ENCODE data around the gene TMEM132E.

TMEM132E gene

DNA sequence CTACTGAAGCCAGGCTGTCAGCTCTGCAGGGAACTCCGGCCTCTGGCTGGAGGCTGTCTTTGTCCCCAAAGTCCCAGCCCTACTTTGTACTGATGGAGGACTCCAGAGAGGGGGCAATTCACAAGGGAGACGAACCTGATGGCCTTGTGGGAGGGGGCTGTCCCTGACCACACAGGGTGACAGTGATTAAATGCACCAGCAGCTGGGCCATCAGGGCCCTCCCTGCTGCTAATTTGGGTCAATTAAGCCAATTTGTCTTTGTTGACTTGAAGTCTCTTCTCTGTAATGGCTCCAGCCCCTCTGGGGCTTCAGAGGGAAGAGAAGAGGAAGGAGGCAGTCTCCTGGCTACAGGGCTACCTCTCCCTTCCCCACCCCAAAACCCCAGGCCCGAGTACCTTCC lies 22.0 kb downstream of the TMEM132E start:
- DNase-seq (ENCODE audit: low read depth in 2 of 2), result no peak

DNA sequence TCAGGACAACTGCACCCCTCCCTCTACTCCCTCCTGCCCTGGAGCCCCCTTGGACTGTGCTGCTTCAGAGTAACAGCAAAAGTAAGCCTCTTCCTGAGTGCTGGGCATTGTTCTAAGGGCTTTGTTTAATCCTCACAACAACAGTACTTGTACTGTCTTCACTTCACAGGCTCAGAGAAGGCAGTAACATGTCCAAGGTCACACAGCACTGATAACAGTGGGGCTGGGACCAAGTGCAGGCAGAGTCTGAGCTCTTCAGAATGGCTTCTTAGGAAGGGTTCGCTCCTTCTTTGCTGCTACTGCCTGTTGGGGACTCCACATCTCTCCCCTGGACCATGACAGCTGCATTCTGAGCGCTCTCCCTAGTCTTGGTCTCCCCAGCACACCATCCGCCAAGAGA lies 24.6 kb downstream of the TMEM132E start:
- DNase-seq (ENCODE audit: low read depth in 2 of 2), result no peak

DNA sequence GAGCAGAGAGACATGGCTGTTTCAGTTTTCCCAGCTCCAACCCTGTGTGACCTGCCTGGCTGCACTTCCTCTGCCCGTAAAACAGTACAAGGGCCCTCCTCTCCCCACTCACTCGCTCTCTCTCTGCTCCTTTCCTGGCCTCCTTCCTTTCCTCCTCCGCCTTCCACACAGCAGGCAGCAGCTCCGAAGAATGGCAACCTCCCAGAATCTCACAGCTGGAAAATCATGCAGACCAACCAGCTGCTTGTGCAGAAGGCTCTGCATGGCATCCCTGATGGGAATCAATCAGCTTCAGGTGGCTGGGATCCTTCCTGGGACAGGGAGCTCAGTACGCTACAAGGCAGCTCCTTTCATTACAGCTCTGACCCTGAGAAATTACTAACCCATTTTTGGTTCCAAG lies 27.4 kb downstream of the TMEM132E start:
- DNase-seq (ENCODE audit: low read depth in 2 of 2), result no peak

DNA sequence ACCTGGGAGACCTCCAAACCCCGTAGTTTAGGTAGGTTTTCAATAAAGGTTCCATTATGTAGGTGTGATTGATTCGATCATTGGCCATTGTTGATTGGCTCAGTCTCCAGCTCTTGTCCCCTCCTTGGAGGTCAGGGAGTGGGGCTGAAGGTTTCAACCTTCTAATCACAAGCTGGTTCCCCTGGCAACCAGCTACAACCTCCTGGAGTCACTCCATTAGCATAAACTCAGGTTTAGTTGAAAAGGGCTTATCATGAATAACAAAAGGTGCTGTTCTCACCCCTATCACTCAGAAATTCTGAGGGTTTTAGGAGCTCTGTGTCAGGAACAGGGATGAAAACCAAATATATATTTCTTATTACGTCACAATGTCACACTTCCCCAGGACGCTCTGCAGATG lies 28.5 kb downstream of the TMEM132E start:
- no peak for DNase-seq (ENCODE audit: low read depth in 2 of 2)

DNA sequence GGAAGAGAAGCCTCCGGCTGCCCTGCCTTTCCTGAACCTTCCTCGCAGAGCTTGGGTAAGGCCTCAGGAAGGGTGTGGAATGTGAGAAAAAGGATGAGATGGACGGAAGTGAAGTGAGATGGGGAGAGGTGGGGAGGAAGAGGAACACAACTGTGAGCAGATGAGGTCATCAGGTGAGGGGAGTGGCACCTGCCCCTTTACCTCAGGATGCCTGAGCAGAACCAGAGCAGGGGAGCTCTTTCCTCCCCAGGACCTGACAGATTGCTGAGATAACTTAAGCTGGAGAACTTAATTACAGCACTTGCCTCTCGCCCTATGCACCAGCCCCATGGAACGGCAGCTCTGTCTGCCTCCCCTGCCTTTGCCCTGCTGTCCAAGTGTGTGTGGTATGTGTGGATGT lies 29.8 kb downstream of the TMEM132E start:
- DNase-seq (ENCODE audit: low read depth in 2 of 2), result no peak

DNA sequence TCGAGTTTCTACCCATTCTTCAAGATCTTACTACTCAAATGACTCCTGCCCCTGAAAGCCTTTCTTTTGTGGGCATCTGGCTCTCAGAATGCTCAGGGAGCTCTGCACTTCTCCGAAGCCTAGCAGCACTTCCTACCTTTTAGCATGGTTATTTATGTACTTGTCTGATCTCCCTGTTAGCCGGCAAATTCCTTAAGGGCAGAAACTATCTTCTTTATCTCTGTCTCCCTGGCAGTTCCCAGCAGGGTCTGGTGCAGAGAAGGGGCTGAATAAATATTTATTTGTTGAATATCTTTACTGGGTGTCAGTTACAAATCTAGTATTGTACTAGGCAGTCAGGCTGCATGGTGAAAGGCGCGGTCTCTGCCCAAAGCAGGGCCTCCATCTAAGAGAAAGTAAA lies 30.7 kb downstream of the TMEM132E start:
- no peak for DNase-seq (ENCODE audit: low read depth in 2 of 2)

DNA sequence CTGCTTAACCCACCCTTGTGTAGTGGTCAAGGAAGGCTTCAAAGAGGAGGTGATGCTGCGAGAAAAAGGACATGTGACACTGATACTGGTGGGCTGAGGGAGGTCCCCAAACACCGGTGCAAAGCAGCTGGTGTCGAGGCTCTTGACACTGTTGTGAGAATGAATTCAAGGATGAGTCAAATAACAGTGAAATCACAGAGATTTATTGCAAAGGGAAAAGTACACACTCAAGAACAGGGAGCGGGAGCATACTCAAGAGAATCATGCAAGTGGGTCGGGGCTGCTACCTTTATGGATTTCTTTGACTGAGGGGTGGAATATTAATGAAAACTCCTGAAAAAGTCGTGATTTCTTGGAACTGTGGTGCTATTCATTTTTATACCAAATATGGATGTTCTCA lies 31.1 kb downstream of the TMEM132E start:
- DNase-seq (ENCODE audit: low read depth in 2 of 2), result no peak

DNA sequence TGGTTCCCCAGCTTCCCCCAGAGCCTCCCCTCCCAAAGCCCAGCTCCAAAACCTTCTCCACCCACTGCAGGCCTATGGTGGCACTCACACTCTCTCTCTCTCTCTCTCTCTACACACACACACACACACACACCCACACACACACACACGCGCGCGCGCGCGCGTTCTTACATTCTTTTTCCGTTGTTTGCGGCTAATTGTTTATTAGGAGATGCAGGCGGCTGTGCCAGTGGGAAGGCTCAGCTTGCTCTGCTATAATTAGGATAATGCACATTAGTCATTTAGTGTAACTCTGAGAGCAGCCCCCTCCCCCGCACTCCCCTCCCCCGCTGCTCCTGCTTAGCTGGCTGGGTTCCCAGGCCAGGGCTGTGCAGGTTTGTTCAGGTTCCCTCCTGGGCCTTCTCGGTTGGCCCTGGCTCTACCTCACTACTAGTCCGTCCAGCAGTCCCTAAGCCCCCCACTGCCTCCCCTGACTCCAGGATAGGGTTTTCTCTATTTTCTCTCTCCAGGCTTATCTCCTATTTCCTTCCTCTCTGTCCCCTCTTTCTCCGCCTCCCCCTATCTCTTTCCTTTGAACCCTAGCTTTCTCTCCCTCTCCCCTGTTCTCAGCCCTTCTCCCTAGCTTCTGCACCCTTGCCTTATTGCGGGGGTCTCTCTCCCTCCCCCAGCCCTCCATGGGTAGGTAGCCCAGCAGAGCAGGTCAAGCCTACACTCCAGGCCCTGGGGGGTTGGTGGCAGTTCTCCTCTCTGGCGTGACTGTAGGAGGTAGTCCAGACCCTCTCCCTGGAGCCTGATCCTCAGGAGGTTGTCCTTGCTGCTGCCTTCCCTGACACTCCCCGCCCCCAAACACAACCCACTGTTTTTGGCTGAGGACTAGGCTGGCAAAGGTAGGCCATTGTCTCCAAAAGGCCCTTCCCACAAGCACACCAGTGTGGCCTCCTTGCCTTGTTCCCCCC lies 34.0 kb downstream of the TMEM132E start:
- no peak for DNase-seq (ENCODE audit: low read depth in 2 of 2)

DNA sequence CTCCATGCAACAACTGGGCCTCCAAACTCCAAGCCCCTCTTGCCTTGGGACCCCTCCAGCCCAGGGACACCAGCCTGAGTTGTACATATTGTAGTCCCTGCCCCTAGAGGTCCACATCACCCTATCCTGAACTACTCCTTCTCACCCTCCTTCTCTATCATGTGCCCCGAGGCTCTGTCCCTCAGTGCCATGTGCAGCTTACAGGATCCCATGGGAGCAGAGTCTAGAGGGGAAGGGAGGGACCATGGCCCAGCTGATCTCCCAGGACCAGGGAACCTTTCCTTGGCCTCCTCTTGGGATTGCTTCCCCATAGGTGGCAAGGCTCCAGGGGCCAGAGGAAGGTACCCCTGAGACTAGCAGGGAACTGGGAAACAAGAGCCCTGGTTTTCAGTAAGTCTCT lies 35.3 kb downstream of the TMEM132E start:
- no peak for DNase-seq (ENCODE audit: low read depth in 2 of 2)

DNA sequence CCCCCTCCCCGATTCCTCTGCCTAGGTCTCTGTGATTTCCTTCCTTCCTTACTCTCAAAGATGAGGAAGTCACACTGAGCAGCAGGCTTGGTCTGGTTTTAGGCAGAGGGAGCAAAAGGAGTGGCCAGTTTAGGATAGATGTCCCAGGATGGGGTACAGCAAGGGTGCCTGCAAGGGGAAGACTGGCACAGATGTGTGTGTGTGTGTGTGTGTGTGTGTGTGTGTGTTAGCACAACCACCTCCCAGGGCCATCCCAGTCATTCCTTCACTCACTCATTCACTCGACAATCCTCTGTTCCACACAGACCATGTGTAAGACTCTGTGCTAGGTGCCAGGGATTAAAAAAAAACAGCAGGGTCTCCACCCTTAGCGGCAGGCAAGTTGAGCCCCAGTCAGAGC lies 35.9 kb downstream of the TMEM132E start:
- no peak for DNase-seq (ENCODE audit: low read depth in 2 of 2)

DNA sequence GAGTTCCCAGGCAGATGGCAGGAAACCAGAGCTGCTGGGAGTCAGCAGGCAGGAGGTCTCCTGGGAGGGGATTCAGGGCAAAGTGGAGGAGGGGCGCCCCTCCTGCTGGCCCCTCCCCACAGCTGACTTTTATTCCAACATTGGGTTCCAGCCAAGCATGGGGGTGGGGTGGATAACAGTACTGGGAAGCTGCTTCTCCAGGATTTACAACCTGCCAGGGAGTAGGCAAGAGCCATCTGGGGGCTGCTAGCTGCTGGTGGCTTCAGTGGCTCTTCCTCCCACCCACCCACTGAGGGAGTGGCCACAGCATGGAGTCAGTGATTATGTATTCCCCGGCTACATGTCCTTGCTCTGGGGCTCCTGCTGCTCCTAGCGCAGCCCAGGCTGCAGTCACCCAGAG lies 36.8 kb downstream of the TMEM132E start:
- DNase-seq (ENCODE audit: low read depth in 2 of 2), result no peak

DNA sequence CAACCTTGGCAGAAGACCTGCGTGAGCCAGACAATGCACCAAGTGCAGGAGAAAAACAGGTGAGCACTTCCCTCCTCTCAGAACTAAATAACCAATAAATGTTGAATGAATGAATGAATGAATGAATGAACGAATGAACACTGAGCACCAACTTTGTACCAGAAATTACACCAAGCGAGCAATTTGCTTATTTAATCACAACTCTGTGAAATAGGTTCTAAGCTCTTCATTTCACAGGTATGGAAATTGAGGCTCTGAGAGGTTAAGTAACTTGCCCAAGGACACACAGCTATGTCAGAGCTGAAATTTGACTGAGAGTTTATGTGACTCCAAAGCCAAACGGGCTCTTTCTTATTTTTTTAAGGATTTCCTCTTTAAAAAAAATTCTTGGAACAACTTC lies 38.0 kb downstream of the TMEM132E start:
- DNase-seq (ENCODE audit: low read depth in 2 of 2), result no peak

DNA sequence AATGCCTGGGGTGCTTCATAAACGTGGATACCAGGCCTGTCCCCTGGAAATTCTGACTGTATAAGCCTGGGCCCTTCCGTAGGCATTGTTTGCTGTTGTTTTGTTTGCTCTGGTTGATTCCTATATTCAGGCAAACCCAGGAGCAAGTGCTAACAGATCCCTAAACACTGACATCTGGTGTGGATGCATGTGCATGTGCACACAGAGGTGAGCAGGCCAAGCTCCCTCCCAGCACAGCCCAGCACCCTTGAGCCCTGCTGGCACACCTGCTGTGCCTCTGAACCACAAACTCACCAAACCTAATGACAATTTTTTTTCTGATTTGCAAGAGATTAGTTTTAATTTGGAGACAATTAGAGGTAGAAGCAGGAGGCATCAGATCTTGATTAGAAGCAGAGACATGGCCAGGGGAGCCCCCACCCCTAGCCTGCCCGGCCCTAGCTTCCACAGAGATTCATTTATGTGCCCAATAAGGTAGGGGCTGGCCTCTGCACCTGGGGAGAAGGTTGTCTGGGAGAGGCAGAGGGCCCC lies 40.4 kb downstream of the TMEM132E start:
- no peak for DNase-seq (ENCODE audit: low read depth in 2 of 2)

DNA sequence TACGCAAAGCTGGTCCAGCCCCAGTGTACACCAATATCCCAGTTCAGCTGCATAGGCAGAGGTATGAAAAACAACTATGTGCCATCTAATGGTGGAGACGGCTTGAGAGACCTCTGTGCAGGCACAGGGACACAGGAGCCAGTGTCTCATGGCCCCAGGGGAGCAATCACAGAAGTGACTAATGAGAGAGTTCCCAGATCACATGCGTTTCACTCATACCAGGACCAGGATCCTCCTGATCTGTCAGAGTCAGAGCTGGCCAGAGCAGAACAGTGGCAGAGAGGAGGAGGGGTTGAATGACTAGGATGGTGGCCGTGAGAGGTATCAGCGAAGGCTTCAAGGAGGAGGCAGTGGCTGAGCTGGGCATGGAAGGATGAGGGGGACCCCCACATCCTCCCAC lies 41.1 kb downstream of the TMEM132E start:
- no peak for DNase-seq (ENCODE audit: low read depth in 2 of 2)

DNA sequence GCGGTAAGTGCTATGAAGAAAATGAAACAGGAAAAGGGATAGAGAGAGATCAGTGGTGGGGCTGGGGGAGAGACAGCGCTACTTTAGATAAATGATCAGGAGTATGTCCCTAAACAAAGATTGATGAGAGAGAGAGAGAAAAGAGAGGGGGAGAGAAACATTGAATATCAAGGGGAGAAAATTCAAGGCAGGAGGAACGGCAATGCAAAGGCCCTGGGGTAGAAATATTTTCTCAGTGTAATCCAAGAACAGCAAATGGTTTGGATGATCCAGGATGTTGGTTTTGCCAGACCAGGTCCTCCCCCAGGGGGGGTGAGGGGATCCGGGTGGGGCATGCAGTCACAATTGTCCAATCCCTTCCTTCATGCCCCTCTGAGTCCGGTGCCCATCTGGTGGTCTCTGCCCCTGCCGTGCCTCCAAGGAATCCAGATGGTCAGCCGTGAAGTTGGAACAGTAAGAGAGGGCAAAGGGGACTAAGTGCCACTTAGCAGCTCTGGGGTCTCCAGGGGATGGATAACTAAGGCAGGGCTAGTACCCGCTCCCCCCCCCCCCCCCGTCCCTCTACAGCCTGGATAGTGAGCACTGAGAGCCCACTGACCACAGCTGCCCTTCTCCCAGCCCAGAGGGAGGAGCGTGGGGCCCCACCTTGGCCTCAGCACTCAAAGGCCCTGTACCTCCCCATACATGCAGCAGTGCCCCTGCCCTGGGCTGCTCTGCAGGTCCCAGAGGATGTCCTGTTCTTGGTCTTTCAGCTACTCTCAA lies 43.7 kb downstream of the TMEM132E start:
- no peak for DNase-seq (ENCODE audit: low read depth in 2 of 2)

DNA sequence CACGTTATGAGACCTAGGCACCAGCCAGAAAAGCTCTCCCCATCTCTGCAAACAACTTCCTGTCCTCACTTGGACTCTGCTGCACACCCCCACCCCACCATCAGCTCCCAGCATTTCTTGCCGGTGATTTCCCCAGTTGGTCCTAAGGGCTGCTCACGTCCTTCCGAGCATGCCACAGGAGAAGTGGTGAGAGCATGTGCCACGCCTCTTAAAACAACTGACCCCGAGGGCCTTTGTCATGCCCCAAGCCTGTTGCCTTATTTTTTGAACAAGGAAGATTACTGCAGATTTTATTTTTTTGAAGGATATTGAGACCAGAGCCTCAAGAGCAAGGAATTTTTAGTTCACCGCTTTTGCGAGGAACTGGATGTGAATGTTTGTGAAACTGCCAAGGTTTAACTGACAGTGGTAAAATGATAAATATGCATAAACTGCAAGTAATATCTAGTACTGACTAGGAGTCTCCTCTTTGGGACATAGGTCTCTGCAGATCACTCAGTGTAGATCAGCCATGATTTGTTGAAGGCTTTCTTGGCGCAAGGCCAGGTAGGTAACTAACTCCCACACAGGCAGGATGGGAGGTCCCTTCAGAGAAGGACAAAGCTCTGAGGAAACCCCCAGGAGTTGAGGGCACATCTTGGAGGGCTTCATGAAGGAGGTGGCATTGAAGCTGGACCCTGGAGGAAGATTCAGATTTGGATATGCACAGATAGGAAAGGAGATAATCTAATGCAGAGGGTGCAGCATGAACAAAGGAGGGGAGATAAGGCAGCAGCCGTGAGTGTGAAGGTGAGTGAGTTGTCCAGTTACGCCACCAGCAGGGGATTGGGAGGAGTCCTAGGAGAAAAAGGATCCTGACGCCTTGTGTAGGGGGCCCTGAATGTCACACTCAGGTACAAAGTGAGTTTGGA lies 44.7 kb downstream of the TMEM132E start:
- no peak for DNase-seq (ENCODE audit: low read depth in 2 of 2)

DNA sequence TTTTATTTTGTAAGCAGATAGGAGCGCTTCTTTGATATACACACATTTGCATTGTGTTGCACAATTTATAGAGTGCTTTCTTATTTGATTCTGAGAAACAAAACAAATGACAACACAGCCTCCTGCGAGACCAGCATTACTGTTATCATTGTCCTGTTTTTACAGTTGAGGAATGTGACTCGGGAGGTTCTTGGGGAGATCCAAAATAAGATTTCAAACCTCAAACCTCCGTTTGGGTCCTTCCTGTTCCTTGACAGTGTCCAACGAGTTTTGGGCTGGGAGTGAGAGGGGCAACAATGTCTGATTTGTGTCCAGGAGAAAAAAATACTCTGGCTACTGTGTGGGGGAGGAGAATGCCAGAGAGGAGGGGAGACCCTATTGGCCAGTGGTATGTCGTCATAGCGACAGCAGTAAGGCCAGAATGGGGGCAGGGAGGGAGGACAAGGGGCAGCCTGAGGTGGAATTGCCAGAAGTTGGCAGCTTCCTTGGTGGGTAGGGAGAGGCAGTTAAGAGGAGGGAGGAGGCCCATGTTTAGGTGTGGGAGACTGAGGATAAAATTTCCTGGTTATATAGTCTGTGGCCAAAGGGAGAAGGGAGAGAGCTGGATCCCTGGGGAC lies 45.5 kb downstream of the TMEM132E start:
- no peak for DNase-seq (ENCODE audit: low read depth in 2 of 2)

DNA sequence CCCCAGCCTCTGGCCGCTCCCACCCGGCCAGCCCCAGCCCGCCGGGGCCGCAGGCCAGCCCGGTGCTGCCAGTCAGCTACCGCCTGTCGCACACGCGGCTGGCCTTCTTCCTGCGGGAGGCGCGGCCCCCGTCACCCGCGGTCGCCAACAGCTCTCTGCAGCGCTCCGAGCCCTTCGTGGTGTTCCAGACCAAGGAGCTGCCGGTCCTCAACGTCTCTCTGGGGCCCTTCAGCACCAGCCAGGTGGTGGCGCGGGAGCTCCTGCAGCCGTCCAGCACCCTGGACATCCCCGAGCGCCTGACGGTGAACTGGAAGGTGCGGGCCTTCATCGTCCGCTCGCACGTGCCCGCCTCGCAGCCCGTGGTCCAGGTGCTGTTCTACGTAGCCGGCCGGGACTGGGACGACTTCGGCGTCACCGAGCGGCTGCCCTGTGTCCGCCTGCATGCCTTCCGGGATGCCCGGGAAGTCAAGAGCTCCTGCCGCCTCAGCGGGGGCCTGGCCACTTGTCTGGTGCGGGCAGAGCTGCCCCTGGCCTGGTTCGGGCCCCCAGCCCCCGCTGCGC lies 46.8 kb downstream of the TMEM132E start:
- DNase-seq (ENCODE audit: low read depth in 2 of 2), result no peak

DNA sequence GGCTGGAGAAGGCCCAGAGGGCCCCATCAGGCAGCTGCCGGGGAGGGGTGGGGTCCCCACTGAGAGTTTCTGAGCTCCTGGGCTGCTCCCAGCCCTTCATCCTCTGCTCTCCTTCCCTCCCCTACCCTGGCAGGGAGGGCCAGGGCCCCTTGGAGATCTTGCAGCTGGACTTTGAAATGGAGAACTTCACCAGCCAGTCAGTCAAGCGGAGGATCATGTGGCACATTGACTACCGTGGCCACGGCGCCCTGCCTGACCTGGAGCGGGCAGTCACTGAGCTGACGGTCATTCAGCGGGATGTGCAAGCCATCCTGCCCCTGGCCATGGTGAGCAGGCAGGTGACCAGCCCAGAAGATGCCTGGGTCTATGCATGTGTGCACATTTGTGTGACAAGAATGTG lies 49.5 kb downstream of the TMEM132E start:
- DNase-seq (ENCODE audit: low read depth in 2 of 2), result no peak

DNA sequence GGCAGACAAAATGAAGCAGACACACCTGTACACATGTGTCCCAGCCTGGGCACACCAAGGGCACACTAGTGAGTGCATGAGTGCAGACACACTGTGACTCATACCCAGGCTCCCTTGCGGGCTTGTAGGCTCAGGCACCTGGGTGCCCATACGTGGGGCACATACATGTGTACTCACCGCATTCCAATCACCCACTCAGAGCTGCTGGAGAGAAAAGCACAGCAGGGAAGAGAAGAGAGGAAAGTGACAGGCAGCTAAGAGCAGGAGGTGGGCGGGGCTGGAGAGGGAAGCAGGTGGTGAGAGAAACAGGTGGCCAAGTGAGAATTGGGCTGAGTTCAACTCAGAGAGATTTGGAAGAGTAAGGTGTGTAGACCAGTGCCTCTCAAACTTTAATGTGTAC lies 54.0 kb downstream of the TMEM132E start:
- no peak for DNase-seq (ENCODE audit: low read depth in 2 of 2)

DNA sequence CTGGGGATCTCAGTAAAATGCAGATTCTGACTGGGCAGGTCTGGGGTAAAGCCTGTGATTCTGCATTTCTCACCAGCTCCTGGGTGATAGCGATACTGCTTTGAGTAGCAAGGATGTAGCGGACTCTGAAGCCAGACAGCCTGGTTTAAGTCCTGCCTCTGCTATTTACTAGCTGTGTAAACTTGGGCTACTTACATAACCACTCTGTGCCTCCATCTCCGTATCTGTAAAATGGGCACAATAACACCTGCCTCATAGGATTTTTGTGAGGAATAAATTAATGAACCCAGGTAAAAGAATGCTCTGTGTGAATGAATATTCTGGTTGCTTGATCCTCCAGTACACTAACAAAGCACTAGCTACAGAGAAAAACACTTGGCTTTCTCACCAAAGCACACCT lies 54.4 kb downstream of the TMEM132E start:
- DNase-seq (ENCODE audit: low read depth in 2 of 2), result no peak

Data from stimulated activated CD8-positive, alpha-beta memory T cell treated with anti-CD3 and anti-CD28 coated beads, Interleukin-7, amount 100 ng/mL, for 4 hours (primary cell).